ENCODE measurements around the gene NCBP2L. TPM values are rescaled to one million over a fixed set of nuclear protein-coding genes. Genes with fewer than 3 reads are reported as not detected.
"Not testable (repeated sequence)": the region's sequence is repeated elsewhere in the genome, so short reads cannot be mapped to it uniquely, and the experiment has no call there.

The NCBP2L gene
- total and polyA plus RNA-seq, 12 donors: 0.01 to 0.45 TPM; not detected in 10

GRCh38 chrX:107804427-107804826 lies 26.9 kb downstream of the NCBP2L start:
- Histone ChIP-seq H3K27me3 (peaks cover 0 to 60% (median 0%) of the 10 kb centered on the region in 7 donors), H3K27ac (no peak overlapping the region), H3K4me3 (no peak overlapping the region), H3K36me3 (no peaks in the 10 kb centered on the region), H3K9me3 (peaks cover 0 to 20% (median 0%) of the 10 kb centered on the region in 11 donors), H3K4me1 (no peaks in the 10 kb centered on the region)
- no peak for ATAC-seq
- DNase-seq: no peak
- intact Hi-C loops (cut with DNase I): no loop called here
- 90 to 93% methylated on average over 1 of the region's 1 CpG for whole genome bisulfite sequencing, 2 donors
- no peak for TF ChIP-seq CTCF (IDR thresholded peaks at IDR 0.05)

GRCh38 chrX:107805179-107805578 lies 27.6 kb downstream of the NCBP2L start:
- intact Hi-C loops (cut with DNase I): no loop called here
- H3K4me3 ChIP-seq: no peak overlapping the region
- ATAC-seq (no peak), DNase-seq (no peak)
- H3K9me3 ChIP-seq: peaks cover 0 to 20% (median 0%) of the 10 kb centered on the region in 11 donors
- no peaks in the 10 kb centered on the region for H3K4me1 ChIP-seq
- 89 to 93% methylated on average over 3 of the region's 3 CpGs for WGBS, 2 donors
- peaks cover 0 to 58% (median 0%) of the 10 kb centered on the region in 7 donors for H3K27me3 ChIP-seq
- no peak overlapping the region for H3K27ac ChIP-seq
- TF ChIP-seq CTCF (IDR thresholded peaks at IDR 0.05): no peak
- H3K36me3 ChIP-seq: no peaks in the 10 kb centered on the region

GRCh38 chrX:107810053-107810452 lies 32.5 kb downstream of the NCBP2L start:
- H3K4me3 ChIP-seq; H3K36me3 ChIP-seq; intact Hi-C loops (cut with DNase I); DNase-seq; H3K4me1 ChIP-seq; H3K27ac ChIP-seq; ATAC-seq; H3K9me3 ChIP-seq: not testable (repeated sequence)
- peaks cover 0 to 65% (median 0%) of the 10 kb centered on the region in 7 donors for H3K27me3 ChIP-seq
- WGBS, 2 donors: 91 to 96% methylated on average over 8 to 10 of the region's 10 CpGs

- intact Hi-C loops (cut with DNase I): no loop called here
- Histone ChIP-seq H3K4me3 (no peak overlapping the region), H3K27me3 (peaks cover 0 to 29% (median 0%) of the 10 kb centered on the region in 7 donors), H3K27ac (no peak overlapping the region), H3K4me1 (peaks cover 0 to 11% (median 0%) of the 10 kb centered on the region in 9 donors), H3K9me3 (peaks cover 0 to 19% (median 0%) of the 10 kb centered on the region in 11 donors), H3K36me3 (no peaks in the 10 kb centered on the region)
- no peak for TF ChIP-seq CTCF (IDR thresholded peaks at IDR 0.05)
- DNase-seq: no peak
- no peak for ATAC-seq
Observed at GRCh38 chrX:107818900-107819521, 41.5 kb downstream of the NCBP2L start.

- H3K4me3 ChIP-seq: no peak overlapping the region
- 94% methylated on average over 2 of the region's 2 CpGs for WGBS, 2 donors
- no peak for ATAC-seq
- intact Hi-C loops (cut with DNase I): no loop called here
- no peaks in the 10 kb centered on the region for H3K36me3 ChIP-seq
- peaks cover 0 to 19% (median 0%) of the 10 kb centered on the region in 11 donors for H3K9me3 ChIP-seq
- DNase-seq: no peak
- peaks cover 0 to 11% (median 0%) of the 10 kb centered on the region in 9 donors for H3K4me1 ChIP-seq
- no peak for TF ChIP-seq CTCF (IDR thresholded peaks at IDR 0.05)
- H3K27ac ChIP-seq: no peak overlapping the region
- H3K27me3 ChIP-seq: peaks cover 0 to 54% (median 0%) of the 10 kb centered on the region in 7 donors
Observed at GRCh38 chrX:107823042-107823441, 45.5 kb downstream of the NCBP2L start.

Measured in heart right ventricle (tissue), 16 donors.